ENCODE measurements around the gene CERS6. TPM values are rescaled to one million over a fixed set of nuclear protein-coding genes. Genes with fewer than 3 reads are reported as not detected.

CERS6 gene
- total and polyA plus RNA-seq, 11 donors = 22.1 to 78.0 (median 62.2) TPM

- TF ChIP-seq POLR2A (IDR thresholded peaks at IDR 0.05) (no peak), CTCF (IDR thresholded peaks at IDR 0.05) (no peak)
- Histone ChIP-seq H3K4me1 (peaks cover 0 to 27% (median 11%) of the 10 kb centered on the region in 12 donors), H3K4me3 (no peak overlapping the region), H3K27me3 (no peaks in the 10 kb centered on the region), H3K27ac (peak overlapping the region in 1 of 12 donors; percentile 19), H3K36me3 (peaks cover 0 to 9% (median 1%) of the 10 kb centered on the region in 9 donors), H3K9me3 (no peaks in the 10 kb centered on the region)
- peak in 1 of 4 donors; percentile 27 for ATAC-seq
- intact Hi-C loops (cut with DNase I) = loop anchor here in 3 of 10 donors (5.0 to 10.0 kb wide), 3 partner anchors 54 to 353 kb away; no protein-coding TSS in a partner anchor
- no peak for DNase-seq
- WGBS, 4 donors = 73 to 84% (median 81%) methylated on average over 3 to 5 of the region's 5 CpGs
Observed at GRCh38 chr2:168700615-168701245, 244.7 kb downstream of the CERS6 start.

- Histone ChIP-seq H3K36me3 (no peaks in the 10 kb centered on the region), H3K4me1 (peaks cover 0 to 27% (median 11%) of the 10 kb centered on the region in 12 donors), H3K27me3 (no peaks in the 10 kb centered on the region), H3K4me3 (no peak overlapping the region), H3K27ac (no peak overlapping the region), H3K9me3 (no peaks in the 10 kb centered on the region)
- DNase-seq = no peak
- 91 to 96% (median 94%) methylated on average over 2 of the region's 2 CpGs for WGBS, 4 donors
- ATAC-seq = no peak
- TF ChIP-seq POLR2A (IDR thresholded peaks at IDR 0.05) (no peak), CTCF (IDR thresholded peaks at IDR 0.05) (no peak)
- intact Hi-C loops (cut with DNase I) = loop anchor here in 3 of 10 donors (5.0 to 10.0 kb wide), 3 partner anchors 52 to 355 kb away; no protein-coding TSS in a partner anchor
Observed at GRCh38 chr2:168702579-168702978, 246.5 kb downstream of the CERS6 start.

- ATAC-seq (peak in 1 of 4 donors; percentile 18), DNase-seq (no peak)
- TF ChIP-seq CTCF (IDR thresholded peaks at IDR 0.05) = no peak
- TF ChIP-seq POLR2A (IDR thresholded peaks at IDR 0.05) = no peak
- peaks cover 0 to 28% (median 11%) of the 10 kb centered on the region in 12 donors for H3K4me1 ChIP-seq
- 91 to 97% (median 96%) methylated on average over 5 of the region's 5 CpGs for WGBS, 4 donors
- intact Hi-C loops (cut with DNase I) = loop anchor here in 3 of 10 donors (5.0 to 10.0 kb wide), 3 partner anchors 51 to 357 kb away; no protein-coding TSS in a partner anchor
- H3K27me3 ChIP-seq = no peaks in the 10 kb centered on the region
- no peaks in the 10 kb centered on the region for H3K36me3 ChIP-seq
- no peak overlapping the region for H3K4me3 ChIP-seq
- H3K27ac ChIP-seq = no peak overlapping the region
- no peaks in the 10 kb centered on the region for H3K9me3 ChIP-seq
Observed at GRCh38 chr2:168703926-168704325, 247.9 kb downstream of the CERS6 start.

- no peak overlapping the region for H3K27ac ChIP-seq
- H3K4me1 ChIP-seq = peaks cover 0 to 13% (median 3%) of the 10 kb centered on the region in 12 donors
- H3K36me3 ChIP-seq = no peaks in the 10 kb centered on the region
- DNase-seq (no peak), ATAC-seq (peak in 1 of 4 donors; percentile 7)
- H3K27me3 ChIP-seq = no peaks in the 10 kb centered on the region
- no peaks in the 10 kb centered on the region for H3K9me3 ChIP-seq
- WGBS, 4 donors = 61 to 72% (median 70%) methylated on average over 2 of the region's 2 CpGs
- H3K4me3 ChIP-seq = no peak overlapping the region
- intact Hi-C loops (cut with DNase I) = loop anchor here in 5 of 10 donors (5.0 to 10.0 kb wide), 3 partner anchors 49 to 359 kb away; no protein-coding TSS in a partner anchor
- TF ChIP-seq POLR2A (IDR thresholded peaks at IDR 0.05) = no peak
- TF ChIP-seq CTCF (IDR thresholded peaks at IDR 0.05) = peak in 7 of 12 donors; percentile 15 to 43 (median 24)
Observed at GRCh38 chr2:168705534-168706470, 249.7 kb downstream of the CERS6 start.
